Brain microvascular endothelial cell (primary cell): ENCODE results near the gene PRR27.

Experiments
- DNase-seq: peaks from one replicate; pipeline ENCODE4 v3.0.0-alpha.2; 2020
- H3K27ac ChIP-seq: fragments of 250-450 bp; sonication (Bioruptor Pico); 2 replicates; pipeline ENCODE4 v1.5.1; 2020; ENCODE audit warnings: mild to moderate bottlenecking, moderate library complexity
- H3K27me3 ChIP-seq: fragments of 250-450 bp; sonication (Bioruptor Pico); replicated peaks from 2 replicates; pipeline ENCODE4 v1.5.1; 2020; ENCODE audit warnings: mild to moderate bottlenecking
- H3K36me3 ChIP-seq: fragments of 250-450 bp; sonication (Bioruptor Pico); replicated peaks from 2 replicates; pipeline ENCODE4 v1.5.1; 2020; ENCODE audit warnings: mild to moderate bottlenecking
- H3K4me3 ChIP-seq: 2 replicates; pipeline ENCODE4 v1.5.1; 2011; ENCODE audit warnings: low read depth, mild to moderate bottlenecking, control low read depth, low read length, moderate library complexity
- CTCF ChIP-seq: IDR thresholded peaks from 2 replicates; pipeline ENCODE4 v1.5.1; 2011; ENCODE audit warnings: low read depth, mild to moderate bottlenecking, moderate library complexity, low read length, control low read depth, inconsistent platforms; ENCODE audit errors: missing control alignments
- in situ Hi-C: cut with HindIII; loops from 2 replicates; pipeline ENCODE4 v1.10.0; 2017; ENCODE audit warnings: low sequenced_read_pairs, low pct_ligation_motif_present

Gene PRR27

GRCh38 chr4:70179811-70180210 lies 25.8 kb downstream of the PRR27 start:
- TF ChIP-seq CTCF = no peak
- Histone ChIP-seq H3K4me3 (no peak overlapping the region), H3K27me3 (no peaks in the 10 kb centered on the region), H3K27ac (no peak overlapping the region), H3K36me3 (no peaks in the 10 kb centered on the region)
- in situ Hi-C loops = no loop called here
- no peak for DNase-seq

- DNase-seq = no peak
- in situ Hi-C loops = no loop called here
- Histone ChIP-seq H3K4me3 (no peak overlapping the region), H3K27ac (no peak overlapping the region), H3K27me3 (no peaks in the 10 kb centered on the region), H3K36me3 (no peaks in the 10 kb centered on the region)
- TF ChIP-seq CTCF = no peak
Observed at GRCh38 chr4:70181864-70182263, 27.8 kb downstream of the PRR27 start.

- no peaks in the 10 kb centered on the region for H3K27me3 ChIP-seq
- H3K36me3 ChIP-seq = no peaks in the 10 kb centered on the region
- DNase-seq = no peak
- H3K4me3 ChIP-seq = no peak overlapping the region
- H3K27ac ChIP-seq = no peak overlapping the region
- no peak for TF ChIP-seq CTCF
- in situ Hi-C loops = no loop called here
Observed at GRCh38 chr4:70182517-70183167, 28.6 kb downstream of the PRR27 start.

- peak; percentile 86 for TF ChIP-seq CTCF
- Histone ChIP-seq H3K27ac (no peak overlapping the region), H3K4me3 (no peak overlapping the region), H3K27me3 (no peaks in the 10 kb centered on the region), H3K36me3 (no peaks in the 10 kb centered on the region)
- peak; percentile 67 for DNase-seq
- in situ Hi-C loops = no loop called here
Observed at GRCh38 chr4:70183168-70183939, 29.3 kb downstream of the PRR27 start.

GRCh38 chr4:70183940-70184246 lies 29.9 kb downstream of the PRR27 start:
- Histone ChIP-seq H3K36me3 (no peaks in the 10 kb centered on the region), H3K27ac (no peak overlapping the region), H3K4me3 (no peak overlapping the region), H3K27me3 (no peaks in the 10 kb centered on the region)
- in situ Hi-C loops = no loop called here
- TF ChIP-seq CTCF = no peak
- DNase-seq = no peak

GRCh38 chr4:70187216-70187615 lies 33.2 kb downstream of the PRR27 start:
- no peak for TF ChIP-seq CTCF
- Histone ChIP-seq H3K27ac (no peak overlapping the region), H3K27me3 (no peaks in the 10 kb centered on the region), H3K4me3 (no peak overlapping the region), H3K36me3 (no peaks in the 10 kb centered on the region)
- no peak for DNase-seq
- in situ Hi-C loops = no loop called here
